Forelimb muscle (tissue), 1 donor: ENCODE results near the gene UROC1. TPM values are rescaled to one million over a fixed set of nuclear protein-coding genes. Genes with fewer than 3 reads are reported as not detected.

Experiments used
- DNase-seq: peaks from one replicate; pipeline ENCODE4 v3.0.0-alpha.2; 2013; ENCODE audit warnings: low read depth
- polyA plus RNA-seq: library from polyadenylated mRNA; unstranded; fragments of 120-200 nt; gene quantifications from one replicate; pipeline ENCODE4 v1.2.1, GENCODE V29; 2013; ENCODE audit not compliant: insufficient read length

The UROC1 gene
- polyA plus RNA-seq: 0.10 TPM

DNA sequence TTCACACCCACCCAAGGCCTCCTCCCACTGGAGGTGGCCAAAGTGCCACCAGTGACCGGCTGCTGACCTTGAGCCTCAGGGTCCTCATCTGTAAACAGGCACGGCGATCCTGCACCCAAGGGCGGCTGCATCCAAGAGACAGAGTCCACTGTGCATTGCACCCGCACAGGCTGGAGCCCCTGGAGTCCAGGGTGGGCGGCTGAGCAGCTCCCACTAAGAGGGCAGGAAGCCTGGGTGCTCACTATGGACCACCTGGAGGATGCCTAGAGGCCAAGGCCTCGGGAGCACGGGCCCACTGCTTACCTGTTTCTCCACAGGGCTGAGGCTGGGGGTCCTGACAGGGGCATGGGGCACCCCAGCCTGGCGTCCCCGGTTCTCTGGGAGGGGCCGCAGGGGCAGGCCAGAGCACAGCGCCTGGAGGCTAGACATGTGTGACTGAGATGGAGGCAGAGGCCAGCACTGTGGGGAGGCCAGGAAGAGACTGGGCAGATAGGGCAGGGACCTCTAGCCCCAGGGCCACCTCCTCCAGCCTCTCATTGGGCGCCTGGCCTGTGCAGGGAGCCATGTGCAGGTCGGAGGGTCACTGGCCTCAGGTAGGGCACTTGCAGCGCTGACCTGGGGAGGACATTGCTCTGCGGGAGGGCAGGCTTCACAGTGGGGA is at the start of gene UROC1:
Gene UROC1, minus strand, starts transcription at position 483 of the 661 bp plus-strand sequence. Its CDS starts 54 bp downstream, at position 429.
- DNase-seq: no peak

- no peak for DNase-seq
These were observed 45.2 kb upstream of the UROC1 start for GRCh38 chr3:126562737-126563276.

- DNase-seq: no peak
These were observed 40.9 kb upstream of the UROC1 start, which contains the start of gene C3orf22 for GRCh38 chr3:126558336-126559071. C3orf22 (minus strand) TSS chr3:126558932; CDS start chr3:126553390, 5,542 bp downstream.

- no peak for DNase-seq
These were observed 40.2 kb upstream of the UROC1 start for GRCh38 chr3:126557761-126558160.

- DNase-seq: no peak
These were observed 39.8 kb upstream of the UROC1 start for GRCh38 chr3:126557415-126557745.

DNA sequence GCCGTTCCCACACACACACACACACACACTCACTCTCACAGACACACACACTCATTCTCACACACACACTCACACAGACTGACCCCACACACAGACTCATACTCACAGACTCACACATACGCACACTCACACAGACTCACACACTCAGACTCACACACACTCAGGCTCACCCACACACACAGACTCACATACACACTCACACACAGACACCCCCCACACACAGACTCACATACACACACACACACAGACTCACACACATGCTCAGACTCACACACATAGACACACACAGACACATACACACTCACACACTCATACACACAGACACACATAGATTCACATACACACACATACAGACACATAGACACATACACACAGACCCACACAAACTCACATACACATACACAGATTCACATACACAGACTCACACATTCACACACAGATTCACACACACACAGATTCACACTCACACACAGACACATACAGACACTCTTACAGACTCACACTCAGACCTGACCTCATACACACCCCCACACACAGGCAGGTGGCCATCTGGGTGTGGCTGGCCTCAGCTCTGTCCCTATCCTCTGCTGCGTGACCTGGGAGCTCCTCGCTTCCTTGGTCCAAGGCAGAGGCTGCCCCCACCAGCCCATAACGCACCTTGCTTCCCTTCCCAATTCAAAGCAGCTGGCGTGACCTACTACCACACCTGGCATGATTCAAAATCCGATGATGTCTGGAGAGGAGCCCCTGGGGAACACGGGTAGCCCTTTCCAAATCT is 39.3 kb upstream of the UROC1 start:
- no peak for DNase-seq

- DNase-seq: no peak
These were observed 38.4 kb upstream of the UROC1 start for GRCh38 chr3:126555795-126556636.

GRCh38 chr3:126554560-126555525 is 37.3 kb upstream of the UROC1 start:
- no peak for DNase-seq

GRCh38 chr3:126553284-126554084 is 35.9 kb upstream of the UROC1 start:
- DNase-seq: no peak

- no peak for DNase-seq
These were observed 35.2 kb upstream of the UROC1 start for GRCh38 chr3:126552688-126553283.

DNA sequence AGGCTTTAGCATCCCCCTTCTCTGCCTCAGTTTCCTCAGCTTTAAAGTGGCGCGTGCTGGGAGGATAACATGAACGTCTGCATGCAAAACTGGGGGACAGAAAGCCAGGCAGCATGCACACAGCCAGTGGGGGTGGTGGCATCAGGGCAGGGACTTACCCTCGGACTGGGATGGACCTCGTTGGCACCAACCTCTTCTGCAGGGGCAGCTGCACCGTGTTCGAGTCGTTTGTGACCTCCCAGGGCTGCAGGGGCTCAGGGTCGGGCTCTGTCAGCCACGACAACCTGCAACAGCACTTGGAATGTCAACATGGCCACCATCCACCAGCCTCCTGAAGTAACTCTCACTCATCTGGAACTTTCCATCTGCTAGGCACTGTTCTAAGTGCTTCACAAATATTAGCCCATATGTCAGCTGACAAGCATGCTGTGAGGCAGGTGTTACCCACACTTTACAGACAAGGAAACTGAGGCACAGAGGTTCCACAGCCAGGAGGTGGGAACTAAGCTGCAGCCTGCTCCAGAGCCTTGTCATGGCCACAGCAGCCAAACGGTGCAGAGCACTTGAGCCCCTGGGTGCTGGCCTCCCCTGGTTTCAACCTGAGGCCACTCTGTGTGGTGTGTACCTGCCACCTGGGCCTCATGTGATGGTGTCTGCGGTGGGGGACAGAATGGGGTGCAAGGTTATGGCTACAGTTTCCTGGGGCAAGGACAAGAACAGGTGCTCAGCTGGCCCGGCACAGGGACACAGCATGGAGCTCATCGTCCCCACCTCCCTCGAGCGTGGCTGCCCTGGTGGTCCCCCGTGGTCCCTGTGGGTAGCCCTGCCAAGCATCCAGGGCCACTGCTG is 34.5 kb upstream of the UROC1 start:
- no peak for DNase-seq

DNA sequence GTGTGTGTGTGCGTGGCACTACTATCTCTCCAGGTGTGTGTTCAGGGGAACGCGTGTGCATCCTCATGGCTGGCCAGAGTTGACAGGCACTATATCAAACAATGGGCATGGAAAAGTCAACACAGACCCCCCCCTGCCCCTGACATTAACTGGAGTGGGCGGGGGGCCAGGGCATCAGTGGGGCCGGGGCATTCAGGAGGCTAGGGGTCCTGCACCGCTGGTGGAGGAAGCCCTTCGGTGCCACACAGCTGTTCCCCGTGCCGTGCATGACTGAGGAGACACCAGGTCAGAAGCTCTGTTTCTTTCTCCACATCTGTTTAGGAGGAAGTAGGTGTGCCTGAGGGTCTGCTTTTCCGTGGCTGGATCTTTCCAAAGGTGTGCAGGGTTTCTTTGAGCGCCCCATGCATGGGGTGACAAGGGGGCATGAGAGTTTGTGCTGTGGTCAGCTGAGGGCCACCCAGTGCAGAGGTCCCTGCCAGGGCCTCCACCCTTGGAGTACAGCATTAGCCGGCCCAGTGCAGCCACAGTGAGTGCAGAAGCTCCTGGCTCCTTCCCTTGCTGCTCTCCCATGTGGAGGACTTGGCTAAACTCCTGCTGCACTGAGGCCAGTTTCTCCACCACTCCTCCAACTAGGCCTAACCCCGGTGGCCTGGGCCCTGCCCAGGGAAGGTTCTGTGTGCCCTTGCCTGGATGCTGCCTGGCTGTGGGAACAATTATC is 33.7 kb upstream of the UROC1 start:
- no peak for DNase-seq

- no peak for DNase-seq
These were observed 33.0 kb upstream of the UROC1 start for GRCh38 chr3:126550488-126551051.

GRCh38 chr3:126549861-126550487 is 32.4 kb upstream of the UROC1 start:
- no peak for DNase-seq

DNA sequence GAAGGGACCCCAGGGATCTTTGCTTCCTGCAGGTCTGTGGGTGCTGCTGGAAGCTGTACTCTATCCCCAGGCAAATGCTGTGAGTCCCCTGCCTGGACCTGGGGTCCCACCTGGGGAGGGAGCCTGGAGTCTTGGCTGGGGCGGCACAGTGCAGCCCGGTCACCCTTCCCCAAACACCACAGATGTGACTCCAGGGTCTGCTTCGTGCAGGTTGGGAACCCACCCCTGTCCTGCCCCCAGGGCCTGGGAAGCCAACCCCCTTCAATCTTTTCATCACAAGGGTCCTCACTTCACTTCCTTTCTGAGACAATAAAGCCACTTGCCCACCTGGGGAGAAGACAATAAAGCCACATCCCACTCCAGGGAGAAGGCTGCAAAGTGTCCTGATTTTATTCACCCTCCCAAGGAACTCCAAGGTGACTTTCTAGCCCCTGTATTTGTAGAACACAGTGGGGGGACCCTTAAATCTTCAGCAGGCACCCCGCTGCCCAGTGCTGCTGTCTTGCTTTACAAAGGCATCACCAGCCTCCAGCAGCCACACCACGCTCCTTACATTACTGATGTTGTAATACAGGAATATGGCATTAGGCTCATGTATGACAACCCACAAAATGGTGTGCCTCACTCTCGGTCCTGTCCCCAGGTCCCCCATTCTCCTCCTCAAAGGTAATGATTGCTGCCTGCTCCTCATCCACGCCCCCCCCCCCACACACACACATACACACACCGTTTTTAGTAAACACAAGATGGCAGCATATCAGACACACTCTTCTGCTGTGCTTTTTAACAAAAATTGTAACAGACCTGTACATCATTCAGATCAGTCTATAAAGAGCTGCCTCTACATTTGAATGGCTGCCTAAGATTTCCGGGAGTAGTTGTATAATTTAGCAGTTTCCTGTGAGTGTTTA is 31.2 kb upstream of the UROC1 start:
- DNase-seq: no peak
